Measurements from ENCODE around the gene MSH2.

Gene MSH2

DNA sequence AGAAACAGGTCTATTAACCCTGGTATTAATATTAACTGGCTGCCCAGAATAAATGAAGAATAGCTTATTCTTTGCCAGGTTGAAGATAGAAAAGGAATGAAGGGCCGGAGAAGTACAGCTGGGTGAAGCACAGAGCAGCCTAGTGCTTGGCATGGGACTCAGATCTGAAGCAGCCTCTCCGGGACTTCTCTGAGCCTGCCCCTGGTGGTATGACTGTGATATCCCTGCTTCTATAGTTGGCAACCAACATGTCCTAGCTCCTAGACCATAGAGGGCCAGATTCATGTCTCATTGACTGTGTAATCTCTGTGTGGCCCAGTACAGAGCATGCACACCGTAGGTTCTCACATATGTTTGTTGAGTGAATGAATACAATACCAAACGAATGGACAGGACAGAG is 107.8 kb downstream of the MSH2 start:
- no peak for DNase-seq

- no peak for DNase-seq
These were observed 109.7 kb downstream of the MSH2 start for GRCh38 chr2:47512581-47513083.

GRCh38 chr2:47513981-47514520 is 111.1 kb downstream of the MSH2 start:
- DNase-seq = no peak

DNA sequence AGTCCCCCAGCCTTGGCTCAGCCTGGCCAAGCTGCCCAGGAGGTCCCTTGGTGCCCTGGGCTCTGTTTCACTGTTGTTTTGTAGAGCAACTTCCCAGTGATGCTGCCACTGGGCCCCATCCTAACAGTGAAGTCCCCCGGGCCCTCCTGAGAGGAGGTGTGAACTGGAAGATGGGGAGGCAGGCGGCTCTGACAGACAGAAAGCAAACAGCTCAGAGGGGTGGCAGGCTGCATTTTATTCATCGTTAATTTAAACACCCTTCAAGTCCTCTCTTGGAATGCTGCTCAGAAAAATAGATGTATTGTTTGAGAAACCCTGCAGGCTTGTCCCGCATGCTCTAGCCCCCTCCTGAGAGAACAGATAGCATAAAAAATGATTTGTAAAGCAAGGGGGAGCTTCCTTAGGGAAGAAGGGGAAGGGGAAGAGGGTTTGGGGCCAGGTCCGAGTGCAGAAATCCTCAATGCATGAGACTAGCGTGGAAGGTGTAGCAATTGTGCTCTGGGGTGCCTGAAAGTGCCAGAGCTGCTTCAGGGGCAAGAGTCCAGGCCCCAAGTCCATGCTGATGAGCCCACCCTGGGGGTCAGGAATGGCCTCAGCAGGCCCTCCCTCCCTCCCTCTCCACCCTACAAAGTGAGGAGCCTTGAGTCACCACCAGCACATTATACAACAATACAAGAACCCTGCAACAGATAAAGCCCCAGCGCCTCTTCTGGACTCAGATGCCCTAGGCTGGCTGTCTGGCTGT is 113.6 kb downstream of the MSH2 start:
- no peak for DNase-seq

GRCh38 chr2:47518497-47519146 is 115.7 kb downstream of the MSH2 start:
- no peak for DNase-seq

DNA sequence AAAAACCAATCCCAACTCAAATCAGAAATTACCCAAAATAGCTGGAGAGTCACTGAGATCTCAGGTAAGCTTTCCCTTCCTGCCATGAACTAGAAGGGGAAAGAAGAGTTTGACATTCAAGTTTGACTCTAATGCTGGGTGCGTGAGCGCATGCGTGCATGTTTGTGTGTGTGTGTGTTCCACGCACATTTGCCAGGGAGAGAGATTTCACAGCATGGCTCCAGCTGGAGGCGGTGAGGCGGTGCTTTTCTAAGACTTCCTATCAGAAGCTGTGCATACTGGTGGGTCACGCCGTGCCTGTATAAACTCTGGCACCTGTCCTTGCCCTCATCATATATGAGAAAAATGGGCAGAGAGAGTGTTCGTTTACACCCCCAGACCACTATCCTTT is 116.2 kb downstream of the MSH2 start:
- no peak for DNase-seq

GRCh38 chr2:47519604-47520301 is 116.8 kb downstream of the MSH2 start:
- no peak for DNase-seq

- no peak for DNase-seq
These were observed 117.3 kb downstream of the MSH2 start for GRCh38 chr2:47520302-47520630.

DNA sequence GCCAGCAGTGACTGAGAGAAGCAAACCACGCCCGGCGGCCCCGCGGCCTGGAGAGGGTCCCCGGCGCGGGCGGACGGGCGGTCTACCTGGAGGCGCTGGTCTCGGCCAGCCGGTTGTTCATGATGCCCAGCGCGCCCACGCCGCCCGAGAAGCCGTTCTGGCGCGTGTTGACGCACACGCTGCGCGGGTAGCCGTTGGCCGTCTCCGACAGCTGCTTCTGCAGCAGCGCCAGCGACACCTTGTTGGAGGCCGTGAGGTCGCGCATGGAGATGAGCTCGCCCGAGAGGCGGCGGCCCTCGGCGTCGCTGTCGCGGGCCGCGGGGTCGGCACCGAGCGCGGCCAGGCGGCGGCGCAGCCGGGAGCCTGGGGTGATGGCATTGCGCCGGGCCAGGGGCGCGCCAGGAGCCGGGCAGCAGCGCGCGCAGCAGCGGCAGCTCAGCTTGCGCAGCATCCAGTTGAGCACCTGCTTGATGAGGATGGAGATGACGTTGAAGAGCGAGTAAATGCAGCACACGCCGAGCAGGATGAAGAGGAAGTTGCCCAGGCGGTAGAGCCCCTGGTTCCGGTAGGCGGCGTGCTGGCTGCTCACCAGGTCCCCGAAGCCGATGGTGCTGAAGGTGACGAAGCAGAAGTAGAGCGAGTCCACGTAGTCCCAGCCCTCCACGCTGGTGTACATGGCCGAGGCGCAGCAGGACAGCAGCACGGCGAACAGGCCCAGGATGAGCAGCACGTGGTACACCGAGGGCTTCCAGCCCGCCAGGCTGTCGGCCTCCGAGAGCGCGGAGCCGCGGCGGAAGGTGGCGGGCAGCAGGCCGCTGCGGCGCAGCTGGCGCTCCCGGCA is 118.1 kb downstream of the MSH2 start:
- DNase-seq = peak; percentile 79 to 86

- DNase-seq = peak in 1 of 2 donors; percentile 3
These were observed 118.8 kb downstream of the MSH2 start for GRCh38 chr2:47521666-47522285.

DNA sequence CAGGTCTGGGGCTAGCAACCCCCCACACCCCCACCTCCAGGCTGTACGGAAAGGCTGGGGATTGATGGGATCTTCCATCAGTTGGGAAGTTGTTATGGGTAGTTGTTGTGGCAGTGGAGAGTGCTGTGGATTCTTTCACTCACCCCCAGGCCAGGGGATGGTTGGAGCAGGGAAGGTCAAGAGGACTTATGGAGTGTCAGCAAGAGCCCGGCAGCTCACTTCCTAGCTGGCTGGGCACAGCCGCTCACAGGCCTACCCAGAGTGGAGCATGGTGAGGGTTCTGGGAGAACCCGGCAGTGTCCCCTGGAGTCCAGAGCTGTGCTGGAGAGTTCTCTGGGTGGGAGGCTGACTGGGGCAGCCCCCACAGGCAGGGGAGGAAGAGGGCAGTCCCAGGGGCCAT is 122.2 kb downstream of the MSH2 start:
- DNase-seq = no peak

GRCh38 chr2:47528455-47528854 is 125.5 kb downstream of the MSH2 start:
- no peak for DNase-seq

- DNase-seq = no peak
These were observed 125.9 kb downstream of the MSH2 start for GRCh38 chr2:47528874-47529273.

- DNase-seq = no peak
These were observed 127.3 kb downstream of the MSH2 start for GRCh38 chr2:47530105-47530760.

DNA sequence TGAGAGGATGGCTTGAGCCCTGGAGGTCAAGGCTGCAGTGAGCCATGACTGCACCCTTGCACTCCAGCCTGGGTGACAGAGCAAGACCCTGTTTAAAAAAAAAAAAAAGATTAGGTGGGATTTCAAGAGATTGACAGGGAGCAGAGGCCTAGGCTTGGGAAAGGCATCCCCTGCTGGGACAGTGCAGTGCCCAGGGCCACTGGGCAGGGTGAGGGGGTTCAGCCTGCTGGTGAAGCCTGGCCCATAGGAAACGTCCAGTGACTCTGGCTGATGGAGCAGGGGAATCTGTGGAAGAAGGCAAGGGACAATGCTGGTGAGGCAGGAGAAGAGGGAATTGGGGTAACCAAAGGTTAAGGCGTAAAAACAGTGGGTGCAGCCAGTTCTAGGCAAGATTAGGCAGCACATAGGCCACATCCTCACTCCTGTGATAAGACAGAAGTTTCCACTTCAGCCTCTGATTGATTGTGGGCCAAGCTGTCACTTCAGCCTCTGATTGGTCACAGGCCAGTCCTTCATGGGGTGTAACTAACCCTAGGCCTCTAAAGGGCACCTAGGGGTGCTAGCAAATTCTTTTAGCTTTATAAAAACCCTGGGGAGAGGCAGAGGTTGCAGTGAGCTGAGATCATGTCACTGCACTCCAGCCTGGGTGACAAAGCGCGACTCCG is 128.6 kb downstream of the MSH2 start:
- DNase-seq = no peak

Measured in CD4-positive, alpha-beta T cell treated with Interleukin-4 for 1 hour (primary cell).